Left ventricle myocardium inferior (tissue), 1 donor: ENCODE measurements around the gene NAT9. TPM values are rescaled to one million over a fixed set of nuclear protein-coding genes. Genes with fewer than 3 reads are reported as not detected.
A peak's percentile ranks its signal among the peaks of the same experiment; 100 is the strongest.

Experiments
- DNase-seq: peaks from one replicate; pipeline ENCODE4 v3.0.0-alpha.2; 2020
- H3K27ac ChIP-seq: fragments of 200-600 bp; replicated peaks from 2 replicates; pipeline ENCODE4 v1.8.0; 2021
- H3K27me3 ChIP-seq: fragments of 200-600 bp; 2 replicates; pipeline ENCODE4 v1.8.0; 2021; ENCODE audit warnings: low read depth
- H3K36me3 ChIP-seq: fragments of 200-600 bp; 2 replicates; pipeline ENCODE4 v1.8.0; 2021
- H3K4me1 ChIP-seq: fragments of 200-600 bp; 2 replicates; pipeline ENCODE4 v1.8.0; 2021
- H3K4me3 ChIP-seq: fragments of 200-600 bp; 2 replicates; pipeline ENCODE4 v1.8.0; 2021; ENCODE audit warnings: mild to moderate bottlenecking, moderate library complexity
- H3K9me3 ChIP-seq: fragments of 200-600 bp; replicated peaks from 2 replicates; pipeline ENCODE4 v1.8.0; 2021
- intact Hi-C: fragments of 100-400 bp; cut with micrococcal nuclease; formaldehyde crosslinking; loops from one replicate; pipeline ENCODE4 v1.11.0; 2022
- total RNA-seq: library from RNA; stranded (reverse); fragmentation: NEBNext Ultra II Directional; extraction: Animal tissue kit (Norgen Biotek cat#: 25700); gene quantifications from one replicate; pipeline ENCODE4 v1.2.1, GENCODE V29; 2021
- TF ChIP-seq, protein P1 (sequence below): fragments of 200-600 bp; IDR thresholded peaks from 2 replicates; pipeline ENCODE4 v1.8.0; 2021; ENCODE audit warnings: antibody characterized with exemption, mild to moderate bottlenecking, borderline replicate concordance
- donor health status: DM: no; HTN: yes; CAD: no; lungs with severe emphysema.

NAT9 gene
- total RNA-seq, 1 donor from 2014 or later, result 18.6 TPM

DNA sequence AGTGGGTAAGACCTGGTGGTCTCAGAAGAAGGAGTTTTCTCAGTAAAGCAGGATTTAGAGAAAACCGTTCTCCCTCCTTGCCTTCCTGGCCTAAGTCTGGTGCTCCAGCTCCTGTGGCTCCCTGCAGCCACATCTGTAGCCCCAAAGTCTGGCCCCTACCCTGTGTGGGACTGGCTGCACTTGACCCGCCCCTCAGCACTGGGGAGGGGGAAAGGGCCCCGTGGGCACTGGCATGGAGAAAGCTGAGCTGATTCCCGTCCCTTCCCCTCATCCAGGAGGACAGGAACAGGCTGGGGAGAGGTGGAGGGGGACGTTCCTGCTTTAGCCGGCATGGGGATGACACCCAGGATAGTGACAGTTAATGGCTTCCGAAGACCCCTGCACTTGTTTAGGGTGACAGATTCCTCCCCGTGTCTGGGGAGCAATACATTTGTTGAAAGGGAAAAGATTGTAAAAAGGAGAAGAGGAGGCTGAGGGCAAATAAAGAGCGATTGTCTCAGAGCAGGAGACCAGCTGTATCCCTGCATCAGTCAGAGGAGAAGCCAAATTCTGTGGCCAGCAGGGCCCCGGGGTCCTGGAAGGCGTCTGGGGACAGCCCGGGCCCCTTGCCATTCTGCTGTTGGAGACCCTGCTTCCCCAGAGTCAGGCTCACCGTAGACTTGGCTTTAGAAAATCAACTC, 45.6 kb upstream of the NAT9 start:
- TF ChIP-seq, protein P1, sequence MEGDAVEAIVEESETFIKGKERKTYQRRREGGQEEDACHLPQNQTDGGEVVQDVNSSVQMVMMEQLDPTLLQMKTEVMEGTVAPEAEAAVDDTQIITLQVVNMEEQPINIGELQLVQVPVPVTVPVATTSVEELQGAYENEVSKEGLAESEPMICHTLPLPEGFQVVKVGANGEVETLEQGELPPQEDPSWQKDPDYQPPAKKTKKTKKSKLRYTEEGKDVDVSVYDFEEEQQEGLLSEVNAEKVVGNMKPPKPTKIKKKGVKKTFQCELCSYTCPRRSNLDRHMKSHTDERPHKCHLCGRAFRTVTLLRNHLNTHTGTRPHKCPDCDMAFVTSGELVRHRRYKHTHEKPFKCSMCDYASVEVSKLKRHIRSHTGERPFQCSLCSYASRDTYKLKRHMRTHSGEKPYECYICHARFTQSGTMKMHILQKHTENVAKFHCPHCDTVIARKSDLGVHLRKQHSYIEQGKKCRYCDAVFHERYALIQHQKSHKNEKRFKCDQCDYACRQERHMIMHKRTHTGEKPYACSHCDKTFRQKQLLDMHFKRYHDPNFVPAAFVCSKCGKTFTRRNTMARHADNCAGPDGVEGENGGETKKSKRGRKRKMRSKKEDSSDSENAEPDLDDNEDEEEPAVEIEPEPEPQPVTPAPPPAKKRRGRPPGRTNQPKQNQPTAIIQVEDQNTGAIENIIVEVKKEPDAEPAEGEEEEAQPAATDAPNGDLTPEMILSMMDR, result no peak
- DNase-seq, result no peak
- Histone ChIP-seq H3K27me3 (no peaks in the 10 kb centered on the region), H3K27ac (peak overlapping the region; percentile 73), H3K4me3 (no peak overlapping the region), H3K36me3 (peaks cover 30% of the 10 kb centered on the region), H3K4me1 (peaks cover 13% of the 10 kb centered on the region), H3K9me3 (no peaks in the 10 kb centered on the region)
- intact Hi-C loops, result no loop called here

DNA sequence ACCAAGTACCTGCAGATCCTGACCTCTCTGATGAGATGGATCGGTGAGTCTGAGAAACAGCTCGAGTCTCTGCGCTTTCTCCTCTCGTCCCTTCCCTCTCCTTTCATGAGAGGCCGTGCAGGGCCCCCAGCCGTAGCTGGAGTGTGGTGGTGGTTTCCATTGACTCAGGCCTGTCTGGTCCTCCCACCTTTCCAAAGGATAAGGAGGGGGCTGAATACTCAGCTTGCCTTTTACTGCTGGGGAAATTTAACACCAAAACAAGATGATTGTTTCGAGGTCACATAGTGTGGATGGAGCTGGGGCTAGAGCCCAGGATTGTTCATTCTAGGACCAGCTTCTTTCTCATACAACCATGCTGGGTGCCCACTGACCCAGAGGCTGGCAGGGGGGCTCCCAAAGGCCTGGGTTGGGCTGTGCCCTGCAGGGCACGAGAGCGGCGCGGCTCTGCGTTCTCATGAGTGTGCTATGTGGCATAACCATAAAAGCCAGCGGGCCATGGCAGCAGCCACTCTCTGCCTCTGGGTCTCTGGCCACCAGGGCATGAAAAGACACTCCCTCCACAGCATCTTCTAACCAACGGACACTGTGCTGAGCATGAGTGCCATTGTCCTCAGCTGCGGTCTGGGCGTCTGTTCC, 43.8 kb upstream of the NAT9 start:
- Histone ChIP-seq H3K4me1 (peaks cover 17% of the 10 kb centered on the region), H3K27me3 (no peaks in the 10 kb centered on the region), H3K4me3 (no peak overlapping the region), H3K9me3 (no peaks in the 10 kb centered on the region), H3K27ac (no peak overlapping the region), H3K36me3 (peaks cover 29% of the 10 kb centered on the region)
- intact Hi-C loops, result no loop called here
- TF ChIP-seq, protein P1, result no peak
- DNase-seq, result no peak

DNA sequence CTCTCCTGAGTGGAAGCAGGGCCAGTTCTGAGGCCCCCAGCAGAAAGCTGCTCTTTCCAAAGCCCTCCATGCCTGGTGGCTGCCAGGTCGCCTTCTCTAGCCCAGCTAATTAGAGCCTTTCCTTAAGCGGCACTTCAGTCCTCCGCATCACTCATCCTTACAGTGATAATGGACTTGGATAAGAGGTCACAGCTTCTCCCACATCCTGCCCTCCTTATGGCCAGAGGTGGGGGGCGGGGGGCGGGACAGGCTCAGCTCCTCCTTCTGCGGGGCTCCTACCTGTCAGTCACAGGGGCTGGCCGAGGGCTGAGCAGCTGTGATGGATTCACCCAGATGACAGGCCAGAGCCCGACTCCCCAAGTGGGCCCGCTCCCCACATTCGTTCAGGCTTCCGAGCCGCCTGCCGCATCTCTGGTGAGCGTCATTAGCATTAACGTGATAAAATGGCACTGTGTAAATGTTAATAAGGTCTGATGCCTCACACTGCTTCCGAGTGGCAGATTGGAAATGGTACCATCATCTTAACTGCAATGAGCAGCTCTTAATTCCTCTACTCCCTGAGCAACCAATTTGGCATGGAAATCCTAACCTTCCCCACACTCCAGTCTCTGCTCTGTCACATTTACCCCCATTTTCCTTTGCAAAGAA, 42.3 kb upstream of the NAT9 start:
- DNase-seq, result no peak
- Histone ChIP-seq H3K4me3 (no peak overlapping the region), H3K4me1 (peaks cover 32% of the 10 kb centered on the region), H3K27me3 (no peaks in the 10 kb centered on the region), H3K27ac (no peak overlapping the region), H3K9me3 (no peaks in the 10 kb centered on the region), H3K36me3 (peaks cover 16% of the 10 kb centered on the region)
- intact Hi-C loops, result no loop called here
- TF ChIP-seq, protein P1, result no peak

DNA sequence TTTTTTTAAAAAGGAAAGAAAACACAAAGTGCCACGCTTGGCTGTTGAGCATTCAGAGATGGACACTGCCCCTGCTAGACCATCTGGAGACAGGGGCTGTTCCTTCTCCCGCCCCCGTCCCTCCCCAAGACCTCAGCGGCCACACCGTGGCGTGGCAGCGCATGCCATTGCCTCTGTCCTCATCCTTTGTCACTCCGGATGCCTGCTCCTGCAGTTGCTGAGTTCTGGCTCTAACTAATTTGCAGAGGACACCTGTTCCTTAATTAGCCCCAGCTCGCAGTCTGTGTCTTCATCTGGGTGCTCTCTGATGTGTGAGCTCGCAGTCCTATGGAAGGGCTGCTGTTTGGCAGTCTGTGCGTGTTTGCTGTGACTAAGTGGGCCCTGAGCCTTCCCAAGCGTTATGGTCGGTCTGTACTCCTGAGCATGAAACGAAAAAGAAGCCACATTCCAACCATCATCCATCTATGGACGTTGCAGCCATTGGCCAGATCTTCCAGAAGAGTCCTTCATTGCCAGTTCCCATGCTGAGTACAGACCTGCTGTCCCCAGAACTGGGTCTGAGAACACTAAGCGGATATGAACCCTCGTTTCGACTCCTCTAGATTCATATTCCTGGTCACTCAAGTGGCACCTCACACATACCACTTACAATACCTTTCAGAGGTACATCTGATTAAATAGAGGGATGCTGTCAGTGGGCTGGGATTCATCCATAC, 40.9 kb upstream of the NAT9 start:
- peaks cover 16% of the 10 kb centered on the region for H3K36me3 ChIP-seq

More for the DNA sequence above, 40.9 kb upstream of the NAT9 start:
- H3K4me1 ChIP-seq, result peaks cover 37% of the 10 kb centered on the region
- DNase-seq, result no peak
- intact Hi-C loops, result no loop called here
- no peak overlapping the region for H3K4me3 ChIP-seq
- TF ChIP-seq, protein P1, result no peak
- no peaks in the 10 kb centered on the region for H3K9me3 ChIP-seq
- H3K27me3 ChIP-seq, result no peaks in the 10 kb centered on the region
- H3K27ac ChIP-seq, result no peak overlapping the region
